ENCODE results near the gene PUS3.

- TF ChIP-seq PKNOX1 (IDR thresholded peaks at IDR 0.05): no peak
- no peak for TF ChIP-seq LEF1 (IDR thresholded peaks at IDR 0.05; ENCODE audit: borderline replicate concordance)
- no peak for TF ChIP-seq ZNF384 (IDR thresholded peaks at IDR 0.05)
Observed at GRCh38 chr11:125925804-125926203, 22.8 kb upstream of the PUS3 start.
